Calu3 (cell line): ENCODE measurements around the gene CSRP1. TPM values are rescaled to one million over a fixed set of nuclear protein-coding genes. Genes with fewer than 3 reads are reported as not detected.

ENCODE experiments used
- BruUV-seq: library from RNA; stranded (reverse); fragments of 400-500 nt; replicated peaks from 2 replicates; lab custom pipeline; 2021; lab: Mats Ljungman, UMichigan
- CTCF ChIA-PET: fragments of 300-600 bp; sonication (Branson Sonifier 250); formaldehyde crosslinking; loops from one replicate; lab custom pipeline; 2022; ENCODE audit warnings: antibody characterized with exemption; lab: Charles Lee
- DNase-seq: peaks from one replicate; pipeline ENCODE4 v3.0.0; 2022
- H3K27ac Mint-ChIP-seq: one replicate; pipeline ENCODE4 v1.8.0; 2022; ENCODE audit warnings: mixed read lengths; ENCODE audit not compliant: unreplicated experiment
- H3K27me3 Mint-ChIP-seq: one replicate; pipeline ENCODE4 v1.8.0; 2022; ENCODE audit warnings: mixed read lengths; ENCODE audit not compliant: unreplicated experiment
- H3K36me3 Mint-ChIP-seq: one replicate; pipeline ENCODE4 v1.8.0; 2022; ENCODE audit warnings: mild to moderate bottlenecking, moderate library complexity, mixed read lengths; ENCODE audit not compliant: insufficient read depth, unreplicated experiment
- H3K4me1 Mint-ChIP-seq: one replicate; pipeline ENCODE4 v1.8.0; 2022; ENCODE audit warnings: mild to moderate bottlenecking, low read depth, mixed read lengths; ENCODE audit not compliant: unreplicated experiment
- H3K4me3 Mint-ChIP-seq: one replicate; pipeline ENCODE4 v1.8.0; 2022; ENCODE audit warnings: mild to moderate bottlenecking, low read depth, moderate library complexity, mixed read lengths; ENCODE audit not compliant: unreplicated experiment
- H3K9me3 Mint-ChIP-seq: one replicate; pipeline ENCODE4 v1.8.0; 2022; ENCODE audit warnings: low read depth, mixed read lengths; ENCODE audit not compliant: unreplicated experiment
- intact Hi-C: fragments of 100-400 bp; cut with micrococcal nuclease; formaldehyde crosslinking; loops from one replicate; pipeline ENCODE4 v1.10.0; 2022; ENCODE audit not compliant: unreplicated experiment
- total RNA-seq: library from RNA; stranded (reverse); gene quantifications from 2 replicates; pipeline ENCODE4 v1.2.3, GENCODE V29; 2022
- TF ChIP-seq, protein P1 (sequence below): fragments of 200-600 bp; IDR thresholded peaks from one replicate; pipeline ENCODE4 v1.8.0; 2022; ENCODE audit warnings: antibody characterized with exemption; ENCODE audit not compliant: unreplicated experiment

The CSRP1 gene
- total RNA-seq, 1 experiment from 2014 or later, result 69.9 TPM

DNA sequence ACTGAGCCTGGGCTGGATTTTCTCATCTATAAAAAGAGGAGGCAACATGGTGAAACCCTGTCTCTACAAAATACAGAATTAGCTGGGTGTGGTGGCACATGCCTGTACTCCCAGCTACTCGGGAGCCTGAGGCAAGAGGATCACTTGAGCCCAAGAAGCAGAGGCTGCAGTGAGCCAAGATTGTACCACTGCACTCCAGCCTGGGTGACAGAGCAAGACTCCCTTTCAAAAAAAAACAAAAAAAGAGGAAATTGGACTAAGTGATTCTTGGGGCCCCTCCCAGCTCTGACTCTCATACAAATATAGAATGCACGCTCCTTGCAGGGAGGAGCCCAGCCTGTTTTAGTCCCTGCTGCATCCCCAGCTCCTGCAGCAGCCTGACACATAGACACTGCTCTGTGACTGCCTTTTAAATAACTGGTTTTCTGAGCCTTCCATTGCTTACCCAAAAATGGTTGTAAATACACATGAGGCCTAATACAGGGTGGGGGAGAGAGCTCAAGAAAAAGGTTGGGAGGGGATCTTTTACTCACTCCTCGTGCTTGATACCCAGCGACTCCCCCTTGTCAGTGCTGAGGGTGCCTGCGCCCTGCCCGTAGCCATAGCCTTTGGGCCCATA lies 17.2 kb downstream of the CSRP1 start:
- H3K4me3 Mint-ChIP-seq, result no peak overlapping the region
- intact Hi-C loops, result no loop called here
- no peaks in the 10 kb centered on the region for H3K9me3 Mint-ChIP-seq
- no peaks in the 10 kb centered on the region for H3K27me3 Mint-ChIP-seq
- peaks cover 5% of the 10 kb centered on the region for H3K36me3 Mint-ChIP-seq
- DNase-seq, result no peak
- BruUV-seq, result no TSS peak
- CTCF ChIA-PET, result interaction anchor here (0.6 to 2.3 kb wide), 3 partner anchors 13 to 378 kb away, joined by 3 to 11 read pairs (median 5); no protein-coding TSS in a partner anchor
- no peak overlapping the region for H3K27ac Mint-ChIP-seq
- TF ChIP-seq, protein P1, sequence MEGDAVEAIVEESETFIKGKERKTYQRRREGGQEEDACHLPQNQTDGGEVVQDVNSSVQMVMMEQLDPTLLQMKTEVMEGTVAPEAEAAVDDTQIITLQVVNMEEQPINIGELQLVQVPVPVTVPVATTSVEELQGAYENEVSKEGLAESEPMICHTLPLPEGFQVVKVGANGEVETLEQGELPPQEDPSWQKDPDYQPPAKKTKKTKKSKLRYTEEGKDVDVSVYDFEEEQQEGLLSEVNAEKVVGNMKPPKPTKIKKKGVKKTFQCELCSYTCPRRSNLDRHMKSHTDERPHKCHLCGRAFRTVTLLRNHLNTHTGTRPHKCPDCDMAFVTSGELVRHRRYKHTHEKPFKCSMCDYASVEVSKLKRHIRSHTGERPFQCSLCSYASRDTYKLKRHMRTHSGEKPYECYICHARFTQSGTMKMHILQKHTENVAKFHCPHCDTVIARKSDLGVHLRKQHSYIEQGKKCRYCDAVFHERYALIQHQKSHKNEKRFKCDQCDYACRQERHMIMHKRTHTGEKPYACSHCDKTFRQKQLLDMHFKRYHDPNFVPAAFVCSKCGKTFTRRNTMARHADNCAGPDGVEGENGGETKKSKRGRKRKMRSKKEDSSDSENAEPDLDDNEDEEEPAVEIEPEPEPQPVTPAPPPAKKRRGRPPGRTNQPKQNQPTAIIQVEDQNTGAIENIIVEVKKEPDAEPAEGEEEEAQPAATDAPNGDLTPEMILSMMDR, result no peak
- H3K4me1 Mint-ChIP-seq, result no peaks in the 10 kb centered on the region

DNA sequence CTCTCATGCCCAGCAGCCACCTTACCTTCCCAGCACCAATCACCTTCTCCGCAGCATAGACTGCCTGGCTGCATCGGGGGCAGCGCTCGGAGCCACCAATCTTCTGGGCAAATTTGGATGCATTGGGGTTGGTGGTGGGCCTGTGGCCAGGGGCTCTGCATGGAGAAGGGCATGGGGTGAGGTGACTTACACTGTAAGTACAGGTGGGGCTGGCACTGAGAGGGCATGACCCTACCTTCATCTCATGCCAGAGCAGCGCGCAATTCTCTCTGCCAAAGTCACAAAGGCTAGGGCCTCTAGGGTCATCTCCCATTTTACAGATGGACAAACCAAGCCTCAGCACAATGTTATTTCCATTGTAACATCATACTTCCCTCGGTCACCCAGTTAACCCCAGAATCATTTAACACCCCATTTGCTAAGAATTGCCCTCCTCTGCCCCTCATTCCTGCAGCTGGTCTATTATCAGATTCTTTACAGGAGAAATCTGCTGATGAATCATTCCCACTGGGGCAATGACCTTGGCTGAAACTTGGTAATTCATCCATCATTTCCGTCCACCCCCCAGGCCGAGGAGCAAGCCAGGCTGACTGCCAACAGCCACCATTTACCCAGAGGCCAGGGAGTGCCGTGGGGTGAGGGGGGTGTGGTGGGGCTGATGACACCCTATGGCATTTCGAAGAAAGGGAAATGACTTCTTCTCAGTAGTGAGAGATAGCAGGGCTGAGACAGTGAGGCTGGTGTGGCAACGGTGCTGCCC lies 17.9 kb downstream of the CSRP1 start:
- no peaks in the 10 kb centered on the region for H3K9me3 Mint-ChIP-seq
- no peaks in the 10 kb centered on the region for H3K27me3 Mint-ChIP-seq
- no peaks in the 10 kb centered on the region for H3K4me1 Mint-ChIP-seq
- H3K36me3 Mint-ChIP-seq, result peaks cover 5% of the 10 kb centered on the region
- intact Hi-C loops, result no loop called here
- DNase-seq, result peak; percentile 61
- no TSS peak for BruUV-seq
- CTCF ChIA-PET, result interaction anchor here (1.2 to 2.3 kb wide), 2 partner anchors 14 to 24 kb away, joined by 5 to 11 read pairs; no protein-coding TSS in a partner anchor
- no peak overlapping the region for H3K4me3 Mint-ChIP-seq
- H3K27ac Mint-ChIP-seq, result peak overlapping the region; percentile 0
- TF ChIP-seq, protein P1, result no peak

DNA sequence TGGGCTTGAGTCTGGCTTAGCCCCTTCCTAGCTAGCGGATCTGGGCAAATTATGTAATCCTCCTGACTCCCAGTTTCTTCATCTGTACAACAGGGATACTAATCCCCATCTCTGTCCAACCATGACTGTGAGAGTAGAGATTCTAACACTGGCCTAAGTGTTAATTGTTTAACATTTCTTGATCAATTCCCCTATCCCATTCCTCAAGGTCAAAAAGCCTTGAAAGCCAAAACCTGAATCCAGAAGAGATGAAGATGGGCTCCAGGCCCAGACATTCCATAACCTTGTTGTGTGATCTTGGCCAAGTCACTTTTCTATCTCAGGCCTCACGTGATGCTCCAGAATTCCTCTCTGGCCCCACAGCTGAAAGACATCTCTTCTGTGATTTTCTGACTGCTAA lies 19.2 kb downstream of the CSRP1 start:
- Mint-ChIP-seq H3K27ac (no peak overlapping the region), H3K4me1 (peaks cover 2% of the 10 kb centered on the region), H3K9me3 (no peaks in the 10 kb centered on the region), H3K4me3 (no peak overlapping the region), H3K36me3 (peaks cover 6% of the 10 kb centered on the region), H3K27me3 (no peaks in the 10 kb centered on the region)
- TF ChIP-seq, protein P1, result no peak
- CTCF ChIA-PET, result interaction anchor here (2.3 kb wide), 1 partner anchor 15 kb away, joined by 11 read pairs; no protein-coding TSS in a partner anchor
- DNase-seq, result no peak
- BruUV-seq, result no TSS peak
- intact Hi-C loops, result no loop called here

DNA sequence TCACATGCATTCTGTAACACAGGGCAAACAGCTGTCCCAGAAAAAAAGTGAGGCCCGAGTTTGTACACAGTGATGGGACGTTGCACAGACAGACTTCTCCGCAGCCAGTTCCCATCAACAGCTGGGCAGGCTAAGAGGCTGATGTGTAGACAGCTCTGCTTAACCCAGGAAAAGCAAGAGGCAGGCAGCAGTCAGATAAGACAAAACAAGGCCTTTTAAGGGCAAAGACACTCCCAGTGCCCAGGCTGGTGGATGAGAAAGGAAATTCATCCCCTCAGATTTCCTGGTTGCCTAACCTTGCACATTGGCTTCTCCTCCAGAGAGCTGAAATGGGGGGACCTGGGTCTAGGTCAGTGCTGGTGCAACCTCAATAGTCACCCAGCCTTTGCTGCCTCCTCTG lies 20.7 kb downstream of the CSRP1 start:
- no peaks in the 10 kb centered on the region for H3K9me3 Mint-ChIP-seq
- H3K27ac Mint-ChIP-seq, result no peak overlapping the region
- intact Hi-C loops, result no loop called here
- H3K36me3 Mint-ChIP-seq, result peaks cover 20% of the 10 kb centered on the region
- no peak overlapping the region for H3K4me3 Mint-ChIP-seq
- CTCF ChIA-PET, result interaction anchor here (1.1 to 1.7 kb wide), 2 partner anchors 18 to 27 kb away, joined by 3 to 4 read pairs; no protein-coding TSS in a partner anchor
- no peaks in the 10 kb centered on the region for H3K27me3 Mint-ChIP-seq
- H3K4me1 Mint-ChIP-seq, result peaks cover 17% of the 10 kb centered on the region
- no TSS peak for BruUV-seq
- DNase-seq, result no peak
- TF ChIP-seq, protein P1, result no peak
